ENCODE data around the gene CCDC126.

Gene CCDC126

DNA sequence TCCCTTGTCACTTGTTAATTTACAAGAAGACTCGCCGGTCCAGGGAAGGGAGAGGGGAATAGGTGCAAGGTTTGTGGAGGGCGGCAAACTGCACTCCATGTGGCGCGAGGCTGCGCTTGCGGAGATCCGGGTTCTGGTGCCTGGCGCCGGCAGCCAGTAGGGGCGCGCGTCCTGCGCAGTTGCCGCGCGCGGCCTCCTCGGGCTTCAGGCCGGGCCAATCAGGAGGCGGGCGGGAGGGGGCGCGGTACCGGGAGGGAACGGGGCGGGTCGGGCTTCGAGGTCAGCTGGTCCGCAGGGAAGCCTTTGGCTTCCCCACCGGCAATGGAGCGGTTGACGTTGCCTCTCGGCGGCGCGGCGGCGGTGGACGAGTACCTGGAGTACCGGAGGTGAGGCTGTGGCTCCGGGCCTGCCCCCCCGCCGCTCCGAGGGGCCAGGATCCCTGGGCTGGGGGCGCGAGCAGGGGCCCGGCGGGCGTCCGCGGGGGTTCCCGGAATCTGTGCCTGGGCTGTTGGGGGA lies 82.8 kb downstream of the CCDC126 start, which contains the start of gene FAM221A (continued):
- TF ChIP-seq, protein P1, sequence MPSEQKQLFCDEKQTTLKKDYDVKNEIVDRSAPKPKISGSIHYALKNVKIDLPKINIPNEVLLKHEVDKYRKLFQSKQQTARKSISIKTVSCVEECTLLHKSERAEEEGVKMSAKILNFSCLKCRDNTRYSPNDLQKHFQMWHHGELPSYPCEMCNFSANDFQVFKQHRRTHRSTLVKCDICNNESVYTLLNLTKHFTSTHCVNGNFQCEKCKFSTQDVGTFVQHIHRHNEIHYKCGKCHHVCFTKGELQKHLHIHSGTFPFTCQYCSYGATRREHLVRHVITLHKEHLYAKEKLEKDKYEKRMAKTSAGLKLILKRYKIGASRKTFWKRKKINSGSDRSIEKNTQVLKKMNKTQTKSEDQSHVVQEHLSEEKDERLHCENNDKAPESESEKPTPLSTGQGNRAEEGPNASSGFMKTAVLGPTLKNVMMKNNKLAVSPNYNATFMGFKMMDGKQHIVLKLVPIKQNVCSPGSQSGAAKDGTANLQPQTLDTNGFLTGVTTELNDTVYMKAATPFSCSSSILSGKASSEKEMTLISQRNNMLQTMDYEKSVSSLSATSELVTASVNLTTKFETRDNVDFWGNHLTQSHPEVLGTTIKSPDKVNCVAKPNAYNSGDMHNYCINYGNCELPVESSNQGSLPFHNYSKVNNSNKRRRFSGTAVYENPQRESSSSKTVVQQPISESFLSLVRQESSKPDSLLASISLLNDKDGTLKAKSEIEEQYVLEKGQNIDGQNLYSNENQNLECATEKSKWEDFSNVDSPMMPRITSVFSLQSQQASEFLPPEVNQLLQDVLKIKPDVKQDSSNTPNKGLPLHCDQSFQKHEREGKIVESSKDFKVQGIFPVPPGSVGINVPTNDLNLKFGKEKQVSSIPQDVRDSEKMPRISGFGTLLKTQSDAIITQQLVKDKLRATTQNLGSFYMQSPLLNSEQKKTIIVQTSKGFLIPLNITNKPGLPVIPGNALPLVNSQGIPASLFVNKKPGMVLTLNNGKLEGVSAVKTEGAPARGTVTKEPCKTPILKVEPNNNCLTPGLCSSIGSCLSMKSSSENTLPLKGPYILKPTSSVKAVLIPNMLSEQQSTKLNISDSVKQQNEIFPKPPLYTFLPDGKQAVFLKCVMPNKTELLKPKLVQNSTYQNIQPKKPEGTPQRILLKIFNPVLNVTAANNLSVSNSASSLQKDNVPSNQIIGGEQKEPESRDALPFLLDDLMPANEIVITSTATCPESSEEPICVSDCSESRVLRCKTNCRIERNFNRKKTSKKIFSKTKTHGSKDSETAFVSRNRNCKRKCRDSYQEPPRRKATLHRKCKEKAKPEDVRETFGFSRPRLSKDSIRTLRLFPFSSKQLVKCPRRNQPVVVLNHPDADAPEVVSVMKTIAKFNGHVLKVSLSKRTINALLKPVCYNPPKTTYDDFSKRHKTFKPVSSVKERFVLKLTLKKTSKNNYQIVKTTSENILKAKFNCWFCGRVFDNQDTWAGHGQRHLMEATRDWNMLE (tag by site-specific recombination; conservative IDR thresholded peaks at IDR 0.05; ENCODE audit: low read depth): no peak
- TF ChIP-seq, protein P2, sequence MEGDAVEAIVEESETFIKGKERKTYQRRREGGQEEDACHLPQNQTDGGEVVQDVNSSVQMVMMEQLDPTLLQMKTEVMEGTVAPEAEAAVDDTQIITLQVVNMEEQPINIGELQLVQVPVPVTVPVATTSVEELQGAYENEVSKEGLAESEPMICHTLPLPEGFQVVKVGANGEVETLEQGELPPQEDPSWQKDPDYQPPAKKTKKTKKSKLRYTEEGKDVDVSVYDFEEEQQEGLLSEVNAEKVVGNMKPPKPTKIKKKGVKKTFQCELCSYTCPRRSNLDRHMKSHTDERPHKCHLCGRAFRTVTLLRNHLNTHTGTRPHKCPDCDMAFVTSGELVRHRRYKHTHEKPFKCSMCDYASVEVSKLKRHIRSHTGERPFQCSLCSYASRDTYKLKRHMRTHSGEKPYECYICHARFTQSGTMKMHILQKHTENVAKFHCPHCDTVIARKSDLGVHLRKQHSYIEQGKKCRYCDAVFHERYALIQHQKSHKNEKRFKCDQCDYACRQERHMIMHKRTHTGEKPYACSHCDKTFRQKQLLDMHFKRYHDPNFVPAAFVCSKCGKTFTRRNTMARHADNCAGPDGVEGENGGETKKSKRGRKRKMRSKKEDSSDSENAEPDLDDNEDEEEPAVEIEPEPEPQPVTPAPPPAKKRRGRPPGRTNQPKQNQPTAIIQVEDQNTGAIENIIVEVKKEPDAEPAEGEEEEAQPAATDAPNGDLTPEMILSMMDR (tag by site-specific recombination; IDR thresholded peaks at IDR 0.05): peak; percentile 83
- TF ChIP-seq SP2 (tag by site-specific recombination; IDR thresholded peaks at IDR 0.05) (peak; percentile 73), HOXA7 (CRISPR knock-in tag; IDR thresholded peaks at IDR 0.05; ENCODE audit: borderline replicate concordance) (no peak), ZNF37A (tag by site-specific recombination; IDR thresholded peaks at IDR 0.05) (no peak), ZSCAN23 (tag by site-specific recombination; IDR thresholded peaks at IDR 0.05) (no peak), PRDM1 (tag by site-specific recombination; IDR thresholded peaks at IDR 0.05) (no peak), KLF8 (tag by site-specific recombination; IDR thresholded peaks at IDR 0.05) (0 out of 2 replicates have a peak, but pooled peaks have one; percentile 30), SALL2 (tag by site-specific recombination; IDR thresholded peaks at IDR 0.05; ENCODE audit: borderline replicate concordance) (no peak), ZNF24 (tag by site-specific recombination; IDR thresholded peaks at IDR 0.05) (no peak), SCRT2 (tag by site-specific recombination; IDR thresholded peaks at IDR 0.05) (no peak), FEZF1 (tag by site-specific recombination; IDR thresholded peaks at IDR 0.05) (no peak), ZNF629 (tag by site-specific recombination; IDR thresholded peaks at IDR 0.05) (no peak), KLF10 (tag by site-specific recombination; IDR thresholded peaks at IDR 0.05) (peak; percentile 98), ZNF48 (tag by site-specific recombination; IDR thresholded peaks at IDR 0.05) (no peak), GLIS1 (tag by site-specific recombination; IDR thresholded peaks at IDR 0.05) (peak; percentile 16; the same call in 1 of the 2 replicates), KLF9 (tag by site-specific recombination; IDR thresholded peaks at IDR 0.05; ENCODE audit: low read depth) (peak; percentile 80), ZBTB1 (tag by site-specific recombination; IDR thresholded peaks at IDR 0.05) (no peak), ZBTB48 (tag by site-specific recombination; IDR thresholded peaks at IDR 0.05) (0 out of 2 replicates have a peak, but pooled peaks have one; percentile 30), ZNF184 (tag by site-specific recombination; IDR thresholded peaks at IDR 0.05) (no peak), EGR2 (tag by site-specific recombination; IDR thresholded peaks at IDR 0.05; ENCODE audit: low read depth) (no peak), TRIM28 (IDR thresholded peaks at IDR 0.05; ENCODE audit: borderline replicate concordance, low read length) (no peak), YY2 (tag by site-specific recombination; IDR thresholded peaks at IDR 0.05) (no peak), ZNF670 (tag by site-specific recombination; IDR thresholded peaks at IDR 0.05; ENCODE audit: low read depth) (no peak)
- TF ChIP-seq, protein P3, sequence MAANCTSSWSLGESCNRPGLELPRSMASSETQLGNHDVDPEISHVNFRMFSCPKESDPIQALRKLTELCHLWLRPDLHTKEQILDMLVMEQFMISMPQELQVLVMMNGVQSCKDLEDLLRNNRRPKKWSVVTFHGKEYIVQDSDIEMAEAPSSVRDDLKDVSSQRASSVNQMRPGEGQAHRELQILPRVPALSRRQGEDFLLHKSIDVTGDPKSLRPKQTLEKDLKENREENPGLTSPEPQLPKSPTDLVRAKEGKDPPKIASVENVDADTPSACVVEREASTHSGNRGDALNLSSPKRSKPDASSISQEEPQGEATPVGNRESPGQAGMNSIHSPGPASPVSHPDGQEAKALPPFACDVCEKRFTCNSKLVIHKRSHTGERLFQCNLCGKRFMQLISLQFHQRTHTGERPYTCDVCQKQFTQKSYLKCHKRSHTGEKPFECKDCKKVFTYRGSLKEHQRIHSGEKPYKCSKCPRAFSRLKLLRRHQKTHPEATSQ (tag by site-specific recombination; IDR thresholded peaks at IDR 0.05): no peak
- TF ChIP-seq, protein P4, sequence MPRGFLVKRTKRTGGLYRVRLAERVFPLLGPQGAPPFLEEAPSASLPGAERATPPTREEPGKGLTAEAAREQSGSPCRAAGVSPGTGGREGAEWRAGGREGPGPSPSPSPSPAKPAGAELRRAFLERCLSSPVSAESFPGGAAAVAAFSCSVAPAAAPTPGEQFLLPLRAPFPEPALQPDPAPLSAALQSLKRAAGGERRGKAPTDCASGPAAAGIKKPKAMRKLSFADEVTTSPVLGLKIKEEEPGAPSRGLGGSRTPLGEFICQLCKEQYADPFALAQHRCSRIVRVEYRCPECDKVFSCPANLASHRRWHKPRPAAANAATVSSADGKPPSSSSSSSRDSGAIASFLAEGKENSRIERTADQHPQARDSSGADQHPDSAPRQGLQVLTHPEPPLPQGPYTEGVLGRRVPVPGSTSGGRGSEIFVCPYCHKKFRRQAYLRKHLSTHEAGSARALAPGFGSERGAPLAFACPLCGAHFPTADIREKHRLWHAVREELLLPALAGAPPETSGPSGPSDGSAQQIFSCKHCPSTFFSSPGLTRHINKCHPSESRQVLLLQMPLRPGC (tag by site-specific recombination; IDR thresholded peaks at IDR 0.05): no peak
- TF ChIP-seq, protein P5, sequence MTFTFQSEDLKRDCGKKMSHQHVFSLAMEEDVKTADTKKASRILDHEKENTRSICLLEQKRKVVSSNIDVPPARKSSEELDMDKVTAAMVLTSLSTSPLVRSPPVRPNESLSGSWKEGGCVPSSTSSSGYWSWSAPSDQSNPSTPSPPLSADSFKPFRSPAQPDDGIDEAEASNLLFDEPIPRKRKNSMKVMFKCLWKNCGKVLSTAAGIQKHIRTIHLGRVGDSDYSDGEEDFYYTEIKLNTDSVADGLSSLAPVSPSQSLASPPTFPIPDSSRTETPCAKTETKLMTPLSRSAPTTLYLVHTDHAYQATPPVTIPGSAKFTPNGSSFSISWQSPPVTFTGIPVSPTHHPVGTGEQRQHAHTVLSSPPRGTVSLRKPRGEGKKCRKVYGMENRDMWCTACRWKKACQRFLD (tag by site-specific recombination; IDR thresholded peaks at IDR 0.05): no peak
- TF ChIP-seq, protein P6, sequence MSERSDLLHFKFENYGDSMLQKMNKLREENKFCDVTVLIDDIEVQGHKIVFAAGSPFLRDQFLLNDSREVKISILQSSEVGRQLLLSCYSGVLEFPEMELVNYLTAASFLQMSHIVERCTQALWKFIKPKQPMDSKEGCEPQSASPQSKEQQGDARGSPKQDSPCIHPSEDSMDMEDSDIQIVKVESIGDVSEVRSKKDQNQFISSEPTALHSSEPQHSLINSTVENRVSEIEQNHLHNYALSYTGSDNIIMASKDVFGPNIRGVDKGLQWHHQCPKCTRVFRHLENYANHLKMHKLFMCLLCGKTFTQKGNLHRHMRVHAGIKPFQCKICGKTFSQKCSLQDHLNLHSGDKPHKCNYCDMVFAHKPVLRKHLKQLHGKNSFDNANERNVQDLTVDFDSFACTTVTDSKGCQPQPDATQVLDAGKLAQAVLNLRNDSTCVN (tag by site-specific recombination; optimal IDR thresholded peaks at IDR 0.05): peak; percentile 71
